Testis (tissue), 2 donors: ENCODE results near the gene PLK5.

Experiments used
- CTCF ChIP-seq, 3 experiments: fragments of 450-650 bp in 2 of 3; fragments of 200-600 bp in 1 of 3; sonication (generic) in 1 of 3; IDR thresholded peaks; one replicate each; pipeline ENCODE4 v1.5.1; 2016 to 2019; ENCODE audit warnings: antibody characterized with exemption in 3 of 3, mild to moderate bottlenecking in 2 of 3, moderate library complexity in 1 of 3
- POLR2A ChIP-seq: fragments of 450-650 bp; IDR thresholded peaks from one replicate; pipeline ENCODE4 v1.6.1; 2017; ENCODE audit warnings: antibody characterized with exemption, mild to moderate bottlenecking, moderate library complexity

- no peak for TF ChIP-seq CTCF (IDR thresholded peaks at IDR 0.05)
- no peak for TF ChIP-seq POLR2A
Measured at GRCh38 chr19:1492474-1493006, 31.3 kb upstream of the PLK5 start.
